HepG2 (cell line): Measurements from ENCODE around the gene NPAS2. TPM values are rescaled to one million over a fixed set of nuclear protein-coding genes. Genes with fewer than 3 reads are reported as not detected.
A peak's percentile ranks its signal among the peaks of the same experiment; 100 is the strongest.

Source experiments
- ATAC-seq: fragments of 200-7000 bp; cut with Tn5 transposase; 3 replicates; pipeline ENCODE4 v1.9.1; 2020; ENCODE audit warnings: mild to moderate bottlenecking, moderate library complexity
- BruUV-seq: library from RNA; stranded (reverse); fragments of 400-500 nt; replicated peaks from 2 replicates; lab custom pipeline; 2021; lab: Mats Ljungman, UMichigan
- CTCF ChIA-PET: fragments of 300-600 bp; formaldehyde crosslinking; extraction: SDS; loops from one replicate; lab custom pipeline; 2021; ENCODE audit warnings: low total read pairs, inconsistent platforms, low intra/inter-chr PET ratio; lab: Yijun Ruan, JAX
- POLR2A ChIA-PET: fragments of 350-600 bp; sonication (Branson Sonifier 250); formaldehyde crosslinking; loops from one replicate; lab custom pipeline; 2020; ENCODE audit warnings: antibody characterized with exemption, inconsistent platforms; lab: Yijun Ruan, JAX
- DNase-seq: peaks from one replicate; pipeline ENCODE4 v3.0.0-alpha.2; 2015; ENCODE audit warnings: low spot score
- FAIRE-seq: peaks from 3 replicates; lab custom pipeline; 2011; peaks lifted over from hg19 to GRCh38; lab: Jason Lieb, UNC
- H2AFZ ChIP-seq: one replicate; pipeline ENCODE4 v1.6.1; 2011; ENCODE audit warnings: low read length, inconsistent platforms
- H3K27ac ChIP-seq: fragments of 300-600 bp; 3 replicates; pipeline ENCODE4 v1.8.0; 2011; ENCODE audit warnings: mixed run types, mild to moderate bottlenecking, mixed read lengths, low read length, inconsistent platforms; ENCODE audit not compliant: insufficient read depth; ENCODE audit errors: extremely low read length
- H3K27me3 ChIP-seq, 2 experiments: fragments of 200-600 bp in 1 of 2; 2 replicates in 1 of 2; 3 replicates in 1 of 2; pipeline versions ENCODE4 v1.6.0 to v1.8.0; 2011; ENCODE audit warnings: low read length in 2 of 2, mild to moderate bottlenecking in 2 of 2, moderate library complexity in 2 of 2, inconsistent platforms in 1 of 2; ENCODE audit not compliant: insufficient read depth in 2 of 2, control insufficient read depth in 1 of 2
- H3K36me3 ChIP-seq, 2 experiments: fragments of 200-600 bp in 1 of 2; replicated peaks in 1 of 2; 2 replicates in 1 of 2; 3 replicates in 1 of 2; pipeline versions ENCODE4 v1.5.1 to v1.8.0; 2011; ENCODE audit warnings: low read length in 2 of 2, inconsistent platforms in 1 of 2; ENCODE audit not compliant: insufficient read depth in 2 of 2, control insufficient read depth in 1 of 2
- H3K4me1 ChIP-seq: 2 replicates; pipeline ENCODE4 v1.5.1; 2012; ENCODE audit warnings: low read length, inconsistent platforms; ENCODE audit not compliant: insufficient read depth
- H3K4me2 ChIP-seq: 2 replicates; pipeline ENCODE4 v1.6.0; 2011; ENCODE audit warnings: low read depth, low read length, inconsistent platforms
- H3K4me3 ChIP-seq, 3 experiments: fragments of 200-600 bp in 1 of 3; sonication (generic), shearing (Covaris generic) in 1 of 3; replicated peaks in 1 of 3; 2 replicates each; pipeline ENCODE4 v1.5.1; 2011 to 2016; ENCODE audit warnings: low read length in 3 of 3, inconsistent platforms in 2 of 3, low read depth in 2 of 3, mild to moderate bottlenecking in 2 of 3, control low read depth in 1 of 3, mixed read lengths in 1 of 3; ENCODE audit not compliant: insufficient read depth in 1 of 3
- H3K79me2 ChIP-seq: one replicate; pipeline ENCODE4 v1.6.1; 2011; ENCODE audit warnings: low read length, inconsistent platforms; ENCODE audit not compliant: insufficient read depth
- H3K9ac ChIP-seq: 2 replicates; pipeline ENCODE4 v1.6.0; 2011; ENCODE audit warnings: mild to moderate bottlenecking, low read depth, low read length, inconsistent platforms; ENCODE audit not compliant: insufficient read depth
- H3K9me3 ChIP-seq: 2 replicates; pipeline ENCODE4 v1.5.1; 2012; ENCODE audit warnings: mild to moderate bottlenecking, low read length
- H4K20me1 ChIP-seq: 2 replicates; pipeline ENCODE4 v1.6.0; 2011; ENCODE audit warnings: inconsistent platforms, mild to moderate bottlenecking, low read length, moderate library complexity; ENCODE audit not compliant: insufficient read depth
- ARNT2 ChIP-seq: sonication (generic); formaldehyde crosslinking; IDR thresholded peaks from 2 replicates; pipeline ENCODE4 v1.8.0; 2022; ENCODE audit warnings: mild to moderate bottlenecking, low read depth, missing genetic modification reagents, moderate library complexity
- MED1 ChIP-seq: sonication (generic); formaldehyde crosslinking; IDR thresholded peaks from 2 replicates; pipeline ENCODE4 v1.4.0; 2020; ENCODE audit warnings: missing genetic modification reagents
- PHF8 ChIP-seq: sonication (generic); formaldehyde crosslinking; IDR thresholded peaks from 2 replicates; pipeline ENCODE4 v1.5.0; 2020; ENCODE audit warnings: missing genetic modification reagents
- POLR2A ChIP-seq, 2 experiments: IDR thresholded peaks; 2 replicates each; pipeline ENCODE4 v1.6.1; 2011; ENCODE audit warnings: low read depth in 2 of 2, low read length in 2 of 2, mild to moderate bottlenecking in 1 of 2, moderate library complexity in 1 of 2; ENCODE audit not compliant: insufficient read depth in 1 of 2
- ZFP36L1 ChIP-seq: sonication (generic); formaldehyde crosslinking; IDR thresholded peaks from 2 replicates; pipeline ENCODE4 v1.8.0; 2022; ENCODE audit warnings: mild to moderate bottlenecking, missing genetic modification reagents, moderate library complexity
- ZMAT3 ChIP-seq: sonication (generic); formaldehyde crosslinking; conservative IDR thresholded peaks from 2 replicates; pipeline ENCODE4 v1.7.0; 2021; ENCODE audit warnings: missing genetic modification reagents
- ZNF430 ChIP-seq: sonication (generic); formaldehyde crosslinking; IDR thresholded peaks from 2 replicates; pipeline ENCODE4 v1.9.0; 2021; ENCODE audit warnings: mild to moderate bottlenecking, missing genetic modification reagents
- ZNF501 ChIP-seq: sonication (generic); formaldehyde crosslinking; IDR thresholded peaks from 2 replicates; pipeline ENCODE4 v1.5.1; 2020; ENCODE audit warnings: mild to moderate bottlenecking, moderate library complexity, missing genetic modification reagents
- ZNF629 ChIP-seq: sonication (generic); formaldehyde crosslinking; conservative IDR thresholded peaks from 2 replicates; pipeline ENCODE4 v1.5.0; 2020; ENCODE audit warnings: missing genetic modification reagents
- ZNF709 ChIP-seq: sonication (generic); formaldehyde crosslinking; IDR thresholded peaks from 2 replicates; pipeline ENCODE4 v1.5.0; 2020; ENCODE audit warnings: mild to moderate bottlenecking, missing genetic modification reagents
- ZNF724P ChIP-seq: sonication (generic); formaldehyde crosslinking; IDR thresholded peaks from 2 replicates; pipeline ENCODE4 v1.8.0; 2022; ENCODE audit warnings: missing genetic modification reagents, borderline replicate concordance
- ZNF816 ChIP-seq: sonication (generic); formaldehyde crosslinking; IDR thresholded peaks from 2 replicates; pipeline ENCODE4 v1.8.0; 2022; ENCODE audit warnings: missing genetic modification reagents, mild to moderate bottlenecking, borderline replicate concordance
- ZNF879 ChIP-seq: sonication (generic); formaldehyde crosslinking; IDR thresholded peaks from 2 replicates; pipeline ENCODE4 v1.8.1; 2023; ENCODE audit warnings: missing genetic modification reagents
- WGBS: methylation state at CpG from one replicate; pipeline ENCODE4 v1.1.6; 2017; ENCODE audit warnings: low lambda C conversion rate; 5-methylcytosine and 5-hydroxymethylcytosine counted together
- in situ Hi-C: cut with HindIII; loops from 2 replicates; pipeline ENCODE4 v1.10.0; 2017; ENCODE audit warnings: low pct_unique_long_range_greater_than_20kb; ENCODE audit not compliant: extremely low pct_ligation_motif_present
- intact Hi-C: fragments of 100-400 bp; cut with micrococcal nuclease; formaldehyde crosslinking; loops from one replicate; pipeline ENCODE4 v1.10.0; 2022; ENCODE audit not compliant: unreplicated experiment
- polyA plus RNA-seq, 8 experiments: library from polyadenylated mRNA; depleted of rRNA in 3 of 8; stranded (reverse) in 7 of 8; unstranded in 1 of 8; fragments of >200 nt; fragmentation: Illumina TruSeq in 4 of 8; extraction: Trizol in 4 of 8; gene quantifications; 2 replicates each; pipeline versions ENCODE4 v1.2.1 to v1.2.3, GENCODE V29; 2011 to 2016; ENCODE audit warnings: low read depth in 4 of 8, missing spikeins in 1 of 8, mixed read lengths in 1 of 8; ENCODE audit not compliant: insufficient read depth in 1 of 8
- total RNA-seq, 5 experiments: library from RNA; depleted of rRNA; stranded (reverse); fragments of >200 nt; fragmentation: Illumina TruSeq; extraction: Trizol; gene quantifications; 2 replicates each; pipeline ENCODE4 v1.2.3, GENCODE V29; 2016; ENCODE audit warnings: low read depth in 1 of 5
- TF ChIP-seq, protein P1 (sequence below): IDR thresholded peaks from 2 replicates; pipeline ENCODE4 v1.6.1; 2018; ENCODE audit warnings: missing genetic modification reagents
- TF ChIP-seq, protein P2 (sequence below): sonication (generic); formaldehyde crosslinking; IDR thresholded peaks from 2 replicates; pipeline ENCODE4 v1.5.1; 2020; ENCODE audit warnings: missing genetic modification reagents, mild to moderate bottlenecking, borderline replicate concordance
- TF ChIP-seq, protein P3 (sequence below): sonication (generic); formaldehyde crosslinking; IDR thresholded peaks from 2 replicates; pipeline ENCODE4 v1.5.0; 2020; ENCODE audit warnings: missing genetic modification reagents, mild to moderate bottlenecking, borderline replicate concordance

NPAS2 gene
- total and polyA plus RNA-seq, 2 of the 13 experiments (the other 11 are each of a cell fraction or from before 2014, with no cell fraction given) = 14.8 to 37.5 TPM

DNA sequence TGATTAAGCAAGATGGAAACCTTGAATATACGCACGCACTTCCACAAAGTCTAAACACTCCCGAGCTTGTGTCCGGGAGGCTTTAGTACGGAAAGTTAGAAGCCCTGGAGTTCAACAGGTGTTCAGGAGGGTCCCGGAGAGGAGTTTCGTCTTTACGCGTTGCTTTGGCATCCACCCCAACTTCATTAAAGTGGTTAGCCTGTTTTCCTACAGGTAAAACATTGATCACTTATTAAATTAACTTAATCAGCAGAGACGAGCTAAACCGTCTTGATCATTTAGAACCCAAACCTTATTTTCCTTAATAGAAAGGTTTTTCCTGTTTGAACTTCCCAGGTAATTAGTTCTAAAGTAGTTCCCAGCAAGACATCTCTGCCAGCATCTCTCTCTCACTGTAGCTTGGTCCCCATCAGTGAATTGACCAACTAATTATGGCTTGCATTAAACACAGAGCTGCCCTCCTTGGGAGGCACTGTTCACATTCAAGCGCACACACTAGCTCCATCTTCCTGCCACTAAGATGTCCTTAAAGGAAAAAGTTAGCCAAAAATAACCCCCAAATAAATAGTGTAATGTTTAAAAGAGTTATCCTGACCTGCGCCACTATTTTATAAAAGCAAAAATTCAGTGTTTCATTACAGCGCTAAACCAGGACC is 1.4 kb downstream of the NPAS2 start:
- peak overlapping the region; percentile 67 for H3K27ac ChIP-seq
- peak; percentile 4 for FAIRE-seq
- no peak for DNase-seq
- ATAC-seq = no peak
- ChIA-PET CTCF (no interaction called here), POLR2A (interaction anchor here (1.0 to 2.2 kb wide), 5 partner anchors 41 to 259 kb away, joined by 3 to 14 read pairs (median 4); partner anchors contain the start of genes PDCL3 and RPL31)
- H3K4me2 ChIP-seq = peak overlapping the region; percentile 89
- TF ChIP-seq ZFP36L1 (CRISPR knock-in tag) (no peak), ZNF879 (CRISPR knock-in tag) (0 out of 2 replicates have a peak, but pooled peaks have one; percentile 14), MED1 (0 out of 2 replicates have a peak, but pooled peaks have one; percentile 16), ZNF709 (CRISPR knock-in tag) (0 out of 2 replicates have a peak, but pooled peaks have one; percentile 16), ARNT2 (CRISPR knock-in tag) (0 out of 2 replicates have a peak, but pooled peaks have one; percentile 2), ZNF816 (CRISPR knock-in tag) (0 out of 2 replicates have a peak, but pooled peaks have one; percentile 10), ZNF629 (no peak), ZNF501 (CRISPR knock-in tag) (0 out of 2 replicates have a peak, but pooled peaks have one; percentile 41), ZNF724P (CRISPR knock-in tag) (no peak), POLR2A (IDR thresholded peaks at IDR 0.05; ENCODE audit: insufficient read depth in 1 of 2, low read depth in 2 of 2, low read length in 2 of 2) (peak in 1 of 2 experiments; percentile 26; a peak in 1 of 4 replicates), ZMAT3 (CRISPR knock-in tag) (0 out of 2 replicates have a peak, but pooled peaks have one; percentile 40), PHF8 (CRISPR knock-in tag) (no peak), ZNF430 (CRISPR knock-in tag) (0 out of 2 replicates have a peak, but pooled peaks have one; percentile 34)
- TF ChIP-seq, protein P1, sequence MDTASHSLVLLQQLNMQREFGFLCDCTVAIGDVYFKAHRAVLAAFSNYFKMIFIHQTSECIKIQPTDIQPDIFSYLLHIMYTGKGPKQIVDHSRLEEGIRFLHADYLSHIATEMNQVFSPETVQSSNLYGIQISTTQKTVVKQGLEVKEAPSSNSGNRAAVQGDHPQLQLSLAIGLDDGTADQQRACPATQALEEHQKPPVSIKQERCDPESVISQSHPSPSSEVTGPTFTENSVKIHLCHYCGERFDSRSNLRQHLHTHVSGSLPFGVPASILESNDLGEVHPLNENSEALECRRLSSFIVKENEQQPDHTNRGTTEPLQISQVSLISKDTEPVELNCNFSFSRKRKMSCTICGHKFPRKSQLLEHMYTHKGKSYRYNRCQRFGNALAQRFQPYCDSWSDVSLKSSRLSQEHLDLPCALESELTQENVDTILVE = 0 out of 2 replicates have a peak, but pooled peaks have one; percentile 12
- TF ChIP-seq, protein P2, sequence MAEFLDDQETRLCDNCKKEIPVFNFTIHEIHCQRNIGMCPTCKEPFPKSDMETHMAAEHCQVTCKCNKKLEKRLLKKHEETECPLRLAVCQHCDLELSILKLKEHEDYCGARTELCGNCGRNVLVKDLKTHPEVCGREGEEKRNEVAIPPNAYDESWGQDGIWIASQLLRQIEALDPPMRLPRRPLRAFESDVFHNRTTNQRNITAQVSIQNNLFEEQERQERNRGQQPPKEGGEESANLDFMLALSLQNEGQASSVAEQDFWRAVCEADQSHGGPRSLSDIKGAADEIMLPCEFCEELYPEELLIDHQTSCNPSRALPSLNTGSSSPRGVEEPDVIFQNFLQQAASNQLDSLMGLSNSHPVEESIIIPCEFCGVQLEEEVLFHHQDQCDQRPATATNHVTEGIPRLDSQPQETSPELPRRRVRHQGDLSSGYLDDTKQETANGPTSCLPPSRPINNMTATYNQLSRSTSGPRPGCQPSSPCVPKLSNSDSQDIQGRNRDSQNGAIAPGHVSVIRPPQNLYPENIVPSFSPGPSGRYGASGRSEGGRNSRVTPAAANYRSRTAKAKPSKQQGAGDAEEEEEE = no peak
- TF ChIP-seq, protein P3, sequence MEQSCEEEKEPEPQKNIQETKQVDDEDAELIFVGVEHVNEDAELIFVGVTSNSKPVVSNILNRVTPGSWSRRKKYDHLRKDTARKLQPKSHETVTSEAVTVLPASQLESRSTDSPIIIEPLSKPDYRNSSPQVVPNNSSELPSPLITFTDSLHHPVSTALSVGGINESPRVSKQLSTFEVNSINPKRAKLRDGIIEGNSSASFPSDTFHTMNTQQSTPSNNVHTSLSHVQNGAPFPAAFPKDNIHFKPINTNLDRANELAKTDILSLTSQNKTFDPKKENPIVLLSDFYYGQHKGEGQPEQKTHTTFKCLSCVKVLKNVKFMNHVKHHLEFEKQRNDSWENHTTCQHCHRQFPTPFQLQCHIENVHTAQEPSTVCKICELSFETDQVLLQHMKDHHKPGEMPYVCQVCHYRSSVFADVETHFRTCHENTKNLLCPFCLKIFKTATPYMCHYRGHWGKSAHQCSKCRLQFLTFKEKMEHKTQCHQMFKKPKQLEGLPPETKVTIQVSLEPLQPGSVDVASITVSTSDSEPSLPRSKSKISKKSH (CRISPR knock-in tag) = no peak
- intact Hi-C loops = loop anchor here (2.0 kb wide), 1 partner anchor 53 kb away; no protein-coding TSS in a partner anchor
- in situ Hi-C loops = loop anchor here (5.0 kb wide), 2 partner anchors 61 to 89 kb away; no protein-coding TSS in a partner anchor
- H3K27me3 ChIP-seq = no peaks in the 10 kb centered on the region; a peak in 1 of 5 replicates
- H4K20me1 ChIP-seq = peaks cover 27% of the 10 kb centered on the region
- H3K79me2 ChIP-seq = peaks cover 56% of the 10 kb centered on the region
- peak overlapping the region; percentile 93 for H3K9ac ChIP-seq
- no peaks in the 10 kb centered on the region for H3K9me3 ChIP-seq
- WGBS = 35% methylated on average over 14 of the region's 14 CpGs
- 0 out of 5 replicates have a peak, but pooled peaks cover 0 to 2% of the 10 kb centered on the region in 2 experiments for H3K36me3 ChIP-seq
- no peak overlapping the region for H2AFZ ChIP-seq
- peak overlapping the region; percentile 76 to 96 (median 87) for H3K4me3 ChIP-seq
- no TSS peak for BruUV-seq
- peaks cover 75% of the 10 kb centered on the region for H3K4me1 ChIP-seq
